ENCODE data around the gene TMEM106C.

DNA sequence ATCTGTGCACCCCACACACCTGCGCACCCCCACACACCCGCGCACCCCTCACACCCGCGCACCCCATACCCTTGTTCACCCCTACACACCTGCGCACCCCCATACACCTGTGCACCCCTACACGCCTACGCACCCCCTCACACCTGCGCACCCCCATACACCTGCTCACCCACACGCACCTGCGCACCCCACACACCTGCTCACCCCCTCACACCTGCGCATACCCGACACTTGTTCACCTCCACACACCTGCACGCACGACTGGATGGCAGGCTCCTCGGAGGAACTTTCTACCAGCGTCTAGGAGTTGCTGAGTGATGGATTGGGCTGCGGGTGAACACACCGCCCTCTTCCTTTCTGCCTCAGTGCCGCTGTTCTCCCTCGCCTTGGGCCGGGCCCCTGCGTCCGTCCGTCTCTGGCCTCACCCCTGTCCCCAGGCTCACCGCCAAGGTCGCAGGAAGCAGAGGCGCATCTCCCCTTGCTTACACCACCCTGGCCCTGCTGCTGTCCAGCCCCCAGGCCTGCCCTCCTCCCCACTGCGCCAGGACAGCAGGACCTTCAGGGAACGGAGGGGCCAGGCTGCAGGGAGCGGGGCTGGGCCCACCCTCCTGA is 20.7 kb upstream of the TMEM106C start:
- TF ChIP-seq, protein P1, sequence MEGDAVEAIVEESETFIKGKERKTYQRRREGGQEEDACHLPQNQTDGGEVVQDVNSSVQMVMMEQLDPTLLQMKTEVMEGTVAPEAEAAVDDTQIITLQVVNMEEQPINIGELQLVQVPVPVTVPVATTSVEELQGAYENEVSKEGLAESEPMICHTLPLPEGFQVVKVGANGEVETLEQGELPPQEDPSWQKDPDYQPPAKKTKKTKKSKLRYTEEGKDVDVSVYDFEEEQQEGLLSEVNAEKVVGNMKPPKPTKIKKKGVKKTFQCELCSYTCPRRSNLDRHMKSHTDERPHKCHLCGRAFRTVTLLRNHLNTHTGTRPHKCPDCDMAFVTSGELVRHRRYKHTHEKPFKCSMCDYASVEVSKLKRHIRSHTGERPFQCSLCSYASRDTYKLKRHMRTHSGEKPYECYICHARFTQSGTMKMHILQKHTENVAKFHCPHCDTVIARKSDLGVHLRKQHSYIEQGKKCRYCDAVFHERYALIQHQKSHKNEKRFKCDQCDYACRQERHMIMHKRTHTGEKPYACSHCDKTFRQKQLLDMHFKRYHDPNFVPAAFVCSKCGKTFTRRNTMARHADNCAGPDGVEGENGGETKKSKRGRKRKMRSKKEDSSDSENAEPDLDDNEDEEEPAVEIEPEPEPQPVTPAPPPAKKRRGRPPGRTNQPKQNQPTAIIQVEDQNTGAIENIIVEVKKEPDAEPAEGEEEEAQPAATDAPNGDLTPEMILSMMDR (IDR thresholded peaks at IDR 0.05), result no peak
- no peak for TF ChIP-seq POLR2A (IDR thresholded peaks at IDR 0.05)

Data from adrenal gland (tissue), 5 donors.